PFSK-1 (cell line): ENCODE data around the gene TEF.

ENCODE experiments used
- FOXP2 ChIP-seq: optimal IDR thresholded peaks from 2 replicates; pipeline ENCODE3; 2011; ENCODE audit warnings: borderline replicate concordance, control low read depth, inconsistent platforms; ENCODE audit not compliant: insufficient read depth; ENCODE audit errors: extremely low read length, extremely low read depth
- POLR2AphosphoS5 ChIP-seq: IDR thresholded peaks from 2 replicates; pipeline ENCODE4 v1.6.1; 2012; ENCODE audit warnings: low read depth, mild to moderate bottlenecking, control low read depth, low read length, moderate library complexity
- SIN3A ChIP-seq: IDR thresholded peaks from 2 replicates; pipeline ENCODE4 v1.6.1; 2012; ENCODE audit warnings: mild to moderate bottlenecking, low read length, moderate library complexity, borderline replicate concordance; ENCODE audit not compliant: insufficient read depth
- TAF1 ChIP-seq: IDR thresholded peaks from 2 replicates; pipeline ENCODE4 v1.6.1; 2012; ENCODE audit warnings: low read length, control low read depth, borderline replicate concordance; ENCODE audit not compliant: insufficient read depth
- TF ChIP-seq, protein P1 (sequence below), 2 experiments: IDR thresholded peaks; 2 replicates each; pipeline versions ENCODE4 v1.6.1 to v1.8.0; 2011 to 2012; ENCODE audit warnings: low read depth in 2 of 2, low read length in 2 of 2, control low read depth in 1 of 2, inconsistent platforms in 1 of 2, mild to moderate bottlenecking in 1 of 2, moderate library complexity in 1 of 2; ENCODE audit not compliant: insufficient read depth in 1 of 2

TEF gene

DNA sequence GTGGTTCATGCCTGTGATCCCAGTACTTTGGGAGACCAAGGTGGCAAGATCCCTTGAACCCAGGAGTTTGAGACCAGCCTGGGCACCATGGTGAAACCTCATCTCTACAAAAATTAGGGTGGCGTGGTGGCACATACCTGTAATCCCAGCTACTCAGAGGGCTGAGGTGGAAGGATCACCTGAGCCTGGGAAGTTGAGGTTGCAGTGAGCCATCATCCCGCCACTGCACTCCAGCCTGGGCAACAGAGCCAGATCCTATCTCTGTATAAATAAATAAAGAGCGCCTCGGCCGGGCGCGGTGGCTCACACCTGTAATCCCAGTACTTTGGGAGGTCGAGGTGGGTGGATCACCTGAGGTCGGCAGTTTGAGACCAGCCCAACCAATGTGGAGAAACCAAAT is 37.0 kb downstream of the TEF start:
- TF ChIP-seq SIN3A (no peak), POLR2AphosphoS5 (no peak), TAF1 (no peak), FOXP2 (no peak)
- TF ChIP-seq, protein P1, sequence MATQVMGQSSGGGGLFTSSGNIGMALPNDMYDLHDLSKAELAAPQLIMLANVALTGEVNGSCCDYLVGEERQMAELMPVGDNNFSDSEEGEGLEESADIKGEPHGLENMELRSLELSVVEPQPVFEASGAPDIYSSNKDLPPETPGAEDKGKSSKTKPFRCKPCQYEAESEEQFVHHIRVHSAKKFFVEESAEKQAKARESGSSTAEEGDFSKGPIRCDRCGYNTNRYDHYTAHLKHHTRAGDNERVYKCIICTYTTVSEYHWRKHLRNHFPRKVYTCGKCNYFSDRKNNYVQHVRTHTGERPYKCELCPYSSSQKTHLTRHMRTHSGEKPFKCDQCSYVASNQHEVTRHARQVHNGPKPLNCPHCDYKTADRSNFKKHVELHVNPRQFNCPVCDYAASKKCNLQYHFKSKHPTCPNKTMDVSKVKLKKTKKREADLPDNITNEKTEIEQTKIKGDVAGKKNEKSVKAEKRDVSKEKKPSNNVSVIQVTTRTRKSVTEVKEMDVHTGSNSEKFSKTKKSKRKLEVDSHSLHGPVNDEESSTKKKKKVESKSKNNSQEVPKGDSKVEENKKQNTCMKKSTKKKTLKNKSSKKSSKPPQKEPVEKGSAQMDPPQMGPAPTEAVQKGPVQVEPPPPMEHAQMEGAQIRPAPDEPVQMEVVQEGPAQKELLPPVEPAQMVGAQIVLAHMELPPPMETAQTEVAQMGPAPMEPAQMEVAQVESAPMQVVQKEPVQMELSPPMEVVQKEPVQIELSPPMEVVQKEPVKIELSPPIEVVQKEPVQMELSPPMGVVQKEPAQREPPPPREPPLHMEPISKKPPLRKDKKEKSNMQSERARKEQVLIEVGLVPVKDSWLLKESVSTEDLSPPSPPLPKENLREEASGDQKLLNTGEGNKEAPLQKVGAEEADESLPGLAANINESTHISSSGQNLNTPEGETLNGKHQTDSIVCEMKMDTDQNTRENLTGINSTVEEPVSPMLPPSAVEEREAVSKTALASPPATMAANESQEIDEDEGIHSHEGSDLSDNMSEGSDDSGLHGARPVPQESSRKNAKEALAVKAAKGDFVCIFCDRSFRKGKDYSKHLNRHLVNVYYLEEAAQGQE (IDR thresholded peaks at IDR 0.05; ENCODE audit: insufficient read depth in 1 of 2, low read depth in 2 of 2, low read length in 2 of 2) = no peak

DNA sequence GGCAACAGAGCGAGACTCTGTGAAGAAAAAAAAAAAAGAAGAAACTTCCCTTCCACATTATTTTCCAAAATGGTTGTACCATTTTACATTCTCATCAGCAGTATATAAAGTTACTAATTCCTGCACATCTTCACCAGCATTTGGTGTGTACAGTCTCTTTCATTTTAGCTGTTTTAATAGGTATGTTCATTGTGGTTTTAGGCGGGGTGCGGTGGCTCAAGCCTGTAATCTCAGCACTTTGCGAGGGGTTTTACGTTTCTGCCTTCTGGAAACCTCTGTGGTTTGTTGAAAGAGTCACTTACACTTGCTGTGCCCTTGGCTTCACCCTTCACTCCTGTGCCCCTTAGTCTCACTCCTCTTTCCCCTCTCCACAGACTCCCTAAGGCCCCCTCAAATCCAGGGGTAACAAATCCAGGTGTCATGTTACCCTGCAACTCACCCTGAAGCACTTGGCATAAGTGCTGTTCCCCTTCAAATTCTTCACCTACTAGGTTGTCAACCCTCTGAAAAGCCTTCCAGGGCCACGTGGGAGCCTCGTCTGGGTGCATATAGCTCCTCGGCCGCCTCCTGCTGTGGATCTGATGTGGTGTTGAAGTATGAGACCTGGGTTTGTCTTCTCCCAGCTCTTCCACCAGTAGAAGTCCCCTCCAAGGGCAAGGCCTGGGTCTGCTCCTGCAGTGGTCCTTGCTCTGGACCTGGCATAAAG is 44.1 kb downstream of the TEF start:
- TF ChIP-seq, protein P1 (IDR thresholded peaks at IDR 0.05; ENCODE audit: insufficient read depth in 1 of 2, low read depth in 2 of 2, low read length in 2 of 2) = no peak
- TF ChIP-seq SIN3A = no peak
- TF ChIP-seq FOXP2 = no peak

DNA sequence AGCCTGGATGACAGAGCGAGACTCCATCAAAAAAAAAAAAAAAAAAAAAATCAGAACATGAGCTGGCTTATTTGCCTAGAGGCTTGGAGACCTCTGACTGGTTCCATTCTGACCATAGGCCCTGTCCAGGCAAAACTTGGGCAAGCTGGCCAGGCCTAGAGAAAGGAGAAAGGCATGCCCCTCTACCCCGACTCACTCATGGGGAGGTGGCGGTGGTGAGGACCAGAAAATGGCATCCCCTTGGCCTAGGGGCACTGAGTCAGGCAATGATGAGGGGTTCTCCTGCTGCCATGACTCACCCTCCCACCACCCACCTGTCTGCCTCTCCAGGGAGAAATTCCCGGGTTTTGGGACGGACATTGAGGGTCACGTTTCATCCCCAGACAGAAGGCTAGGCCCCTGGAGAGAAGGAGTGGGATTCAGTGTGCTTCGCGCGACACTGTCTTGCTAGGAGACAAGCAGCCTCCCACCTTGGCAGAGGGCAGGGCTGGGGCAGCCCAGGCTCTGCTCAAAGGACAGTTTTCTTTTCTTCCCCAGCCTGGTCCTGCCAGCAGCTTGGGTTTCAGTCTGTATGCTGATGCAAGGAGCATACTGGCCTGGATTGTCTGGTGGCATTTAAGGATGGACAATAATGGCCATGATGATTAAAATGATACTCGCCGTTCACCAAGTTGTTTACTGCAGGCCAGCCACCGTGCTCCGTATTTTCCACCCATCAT is 47.6 kb downstream of the TEF start:
- no peak for TF ChIP-seq POLR2AphosphoS5
- no peak for TF ChIP-seq FOXP2
- no peak for TF ChIP-seq SIN3A
- TF ChIP-seq, protein P1 (IDR thresholded peaks at IDR 0.05; ENCODE audit: insufficient read depth in 1 of 2, low read depth in 2 of 2, low read length in 2 of 2) = no peak
- no peak for TF ChIP-seq TAF1

DNA sequence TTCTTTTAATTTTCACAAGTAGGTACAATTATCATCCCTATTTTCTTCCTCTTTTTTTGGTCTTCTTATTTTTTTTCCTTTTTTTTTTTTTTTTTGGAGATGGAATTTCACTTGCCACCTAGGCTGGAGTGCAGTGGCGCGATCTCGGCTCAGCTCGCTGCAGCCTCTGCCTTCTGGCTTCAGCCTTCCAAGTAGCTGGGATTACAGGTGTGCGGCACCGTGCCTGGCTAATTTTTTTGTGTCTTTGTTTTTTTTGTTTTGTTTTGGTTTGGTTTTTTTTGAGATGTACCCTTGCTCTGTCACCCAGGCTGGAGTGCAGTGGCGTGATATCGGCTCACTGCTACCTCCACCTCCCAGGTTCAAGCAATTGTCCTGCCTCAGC is 48.2 kb downstream of the TEF start:
- TF ChIP-seq, protein P1 (IDR thresholded peaks at IDR 0.05; ENCODE audit: insufficient read depth in 1 of 2, low read depth in 2 of 2, low read length in 2 of 2) = no peak
- TF ChIP-seq FOXP2 = no peak
- TF ChIP-seq POLR2AphosphoS5 = no peak
- TF ChIP-seq TAF1 = no peak
- no peak for TF ChIP-seq SIN3A
